Measurements from ENCODE around the gene PSMC5. TPM values are rescaled to one million over a fixed set of nuclear protein-coding genes. Genes with fewer than 3 reads are reported as not detected.
A peak's percentile ranks its signal among the peaks of the same experiment; 100 is the strongest.
"Not testable (repeated sequence)": the region's sequence is repeated elsewhere in the genome, so short reads cannot be mapped to it uniquely, and the experiment has no call there.

The PSMC5 gene
- total RNA-seq, 1 donor from 2014 or later = 133 TPM

GRCh38 chr17:63841350-63842172, 14.3 kb downstream of the PSMC5 start:
- peak; percentile 69 for DNase-seq
- peaks cover 18% of the 10 kb centered on the region for H3K9me3 Mint-ChIP-seq (ENCODE audit: unreplicated experiment)
- peak overlapping the region; percentile 92 for H3K27ac Mint-ChIP-seq (ENCODE audit: unreplicated experiment)
- no peaks in the 10 kb centered on the region for H3K36me3 Mint-ChIP-seq (ENCODE audit: unreplicated experiment)
- TF ChIP-seq, protein P1, sequence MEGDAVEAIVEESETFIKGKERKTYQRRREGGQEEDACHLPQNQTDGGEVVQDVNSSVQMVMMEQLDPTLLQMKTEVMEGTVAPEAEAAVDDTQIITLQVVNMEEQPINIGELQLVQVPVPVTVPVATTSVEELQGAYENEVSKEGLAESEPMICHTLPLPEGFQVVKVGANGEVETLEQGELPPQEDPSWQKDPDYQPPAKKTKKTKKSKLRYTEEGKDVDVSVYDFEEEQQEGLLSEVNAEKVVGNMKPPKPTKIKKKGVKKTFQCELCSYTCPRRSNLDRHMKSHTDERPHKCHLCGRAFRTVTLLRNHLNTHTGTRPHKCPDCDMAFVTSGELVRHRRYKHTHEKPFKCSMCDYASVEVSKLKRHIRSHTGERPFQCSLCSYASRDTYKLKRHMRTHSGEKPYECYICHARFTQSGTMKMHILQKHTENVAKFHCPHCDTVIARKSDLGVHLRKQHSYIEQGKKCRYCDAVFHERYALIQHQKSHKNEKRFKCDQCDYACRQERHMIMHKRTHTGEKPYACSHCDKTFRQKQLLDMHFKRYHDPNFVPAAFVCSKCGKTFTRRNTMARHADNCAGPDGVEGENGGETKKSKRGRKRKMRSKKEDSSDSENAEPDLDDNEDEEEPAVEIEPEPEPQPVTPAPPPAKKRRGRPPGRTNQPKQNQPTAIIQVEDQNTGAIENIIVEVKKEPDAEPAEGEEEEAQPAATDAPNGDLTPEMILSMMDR (IDR thresholded peaks at IDR 0.05; ENCODE audit: partially characterized antibody, unreplicated experiment) = no peak
- H3K27me3 Mint-ChIP-seq (ENCODE audit: unreplicated experiment) = peaks cover 17% of the 10 kb centered on the region
- peak overlapping the region; percentile 95 for H3K4me3 Mint-ChIP-seq (ENCODE audit: unreplicated experiment)
- H3K4me1 Mint-ChIP-seq (ENCODE audit: low read depth, unreplicated experiment) = peaks cover 12% of the 10 kb centered on the region

DNA sequence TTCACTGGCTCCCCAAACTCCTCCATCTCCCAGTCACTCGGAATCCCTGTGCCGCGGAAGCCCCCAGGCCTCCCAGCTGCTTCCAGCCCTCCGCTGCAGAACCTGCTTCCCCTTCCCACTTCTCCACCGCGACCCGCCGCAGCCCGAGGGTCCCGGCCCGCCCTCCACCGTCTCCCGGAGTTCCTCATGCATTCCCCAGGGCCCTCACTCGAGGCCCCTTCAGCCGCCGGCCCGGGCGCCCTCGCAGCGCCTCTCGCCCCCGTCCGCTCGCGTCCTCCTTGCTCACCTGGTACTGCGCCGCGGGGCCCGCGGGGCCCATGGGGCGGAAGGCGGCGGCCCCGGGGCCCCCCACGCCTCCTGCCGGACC, 14.9 kb downstream of the PSMC5 start:
- peaks cover 16% of the 10 kb centered on the region for H3K27me3 Mint-ChIP-seq (ENCODE audit: unreplicated experiment)
- H3K27ac Mint-ChIP-seq (ENCODE audit: unreplicated experiment) = peak overlapping the region; percentile 92
- peak overlapping the region; percentile 95 for H3K4me3 Mint-ChIP-seq (ENCODE audit: unreplicated experiment)
- peak; percentile 48 for DNase-seq
- peaks cover 12% of the 10 kb centered on the region for H3K4me1 Mint-ChIP-seq (ENCODE audit: low read depth, unreplicated experiment)
- H3K36me3 Mint-ChIP-seq (ENCODE audit: unreplicated experiment) = no peaks in the 10 kb centered on the region
- TF ChIP-seq, protein P1 (IDR thresholded peaks at IDR 0.05; ENCODE audit: partially characterized antibody, unreplicated experiment) = no peak
- H3K9me3 Mint-ChIP-seq (ENCODE audit: unreplicated experiment) = peaks cover 18% of the 10 kb centered on the region

DNA sequence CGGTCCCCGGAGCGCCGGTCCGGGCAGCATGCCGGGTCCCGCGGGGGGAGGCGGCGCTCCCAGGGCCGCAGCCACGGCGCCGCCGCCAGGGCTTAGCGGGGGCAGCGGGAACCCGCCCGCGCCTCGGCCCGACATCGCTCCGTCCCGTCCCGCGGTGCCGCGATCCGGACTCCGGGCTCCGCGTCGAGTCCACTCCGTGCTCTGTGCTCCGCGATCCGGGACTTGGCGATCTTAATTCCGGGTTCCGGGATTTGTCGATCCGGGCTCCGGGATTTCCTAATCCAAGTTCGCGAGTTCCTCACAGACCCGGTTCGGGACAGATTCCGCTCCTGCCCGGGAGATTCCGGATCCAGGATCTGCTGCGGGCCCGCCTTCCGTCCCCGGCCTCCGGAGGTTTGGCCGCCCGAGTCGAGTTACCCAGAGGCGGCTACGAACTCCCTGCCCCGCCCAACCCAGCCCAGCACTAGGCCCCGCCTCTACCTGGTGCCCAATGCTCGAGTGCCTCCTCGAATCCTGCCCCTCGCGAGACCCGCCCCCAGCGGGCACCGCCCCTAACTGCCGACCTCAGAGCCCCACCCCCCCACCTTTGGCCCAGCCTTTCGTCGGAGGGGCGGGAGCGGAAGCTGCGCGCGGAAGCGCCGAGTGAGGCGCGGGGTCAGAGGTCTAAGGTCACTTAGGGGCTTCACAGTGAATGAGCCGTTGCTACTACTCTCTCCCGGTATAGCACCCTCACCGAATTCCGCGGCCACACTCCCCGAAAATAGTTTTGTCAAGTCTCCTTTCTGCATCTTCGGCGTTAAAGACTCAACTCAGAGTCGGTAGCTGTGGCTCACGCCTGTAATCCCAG, 15.5 kb downstream of the PSMC5 start, which contains the start of gene SMARCD2:
SMARCD2 (minus strand) TSS at position 146 of the 847 bp plus-strand sequence; CDS start at position 135, 11 bp downstream.
- DNase-seq = peak; percentile 99
- Mint-ChIP-seq H3K27ac (ENCODE audit: unreplicated experiment) (peak within 1 kb of the TSS; percentile 92), H3K27me3 (ENCODE audit: unreplicated experiment) (peaks cover 18% of the 10 kb centered on the region), H3K4me1 (ENCODE audit: low read depth, unreplicated experiment) (peaks cover 12% of the 10 kb centered on the region), H3K4me3 (ENCODE audit: unreplicated experiment) (peak within 1 kb of the TSS; percentile 95), H3K9me3 (ENCODE audit: unreplicated experiment) (peaks cover 18% of the 10 kb centered on the region), H3K36me3 (ENCODE audit: unreplicated experiment) (peaks cover 1% of the 10 kb centered on the region)
- TF ChIP-seq, protein P1 (IDR thresholded peaks at IDR 0.05; ENCODE audit: partially characterized antibody, unreplicated experiment) = no peak

DNA sequence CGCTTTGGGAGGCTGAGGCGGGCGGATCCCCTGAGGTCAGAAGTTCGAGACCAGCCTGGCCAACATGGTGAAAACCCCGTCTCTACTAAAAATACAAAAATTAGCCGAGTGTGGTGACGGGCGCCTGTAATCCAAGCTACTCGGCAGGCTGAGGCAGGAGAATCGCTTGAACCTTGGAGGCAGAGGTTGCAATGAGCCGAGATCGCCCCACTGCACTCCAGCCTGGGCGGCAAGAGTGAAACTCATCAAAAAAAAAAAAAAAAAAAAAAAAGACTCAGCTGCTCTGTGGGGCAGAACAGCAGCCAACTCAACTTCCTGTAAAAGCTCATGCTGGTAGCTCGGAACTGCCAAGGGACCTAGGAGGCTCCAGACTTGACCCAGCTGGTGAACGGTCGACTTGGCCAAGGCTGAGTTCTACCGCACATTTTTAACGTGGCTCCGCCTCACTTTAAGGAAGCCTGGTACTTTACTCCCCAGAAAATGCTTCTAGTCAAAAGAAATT, 16.2 kb downstream of the PSMC5 start:
- H3K36me3 Mint-ChIP-seq (ENCODE audit: unreplicated experiment); H3K27ac Mint-ChIP-seq (ENCODE audit: unreplicated experiment); DNase-seq: not testable (repeated sequence)
- H3K27me3 Mint-ChIP-seq (ENCODE audit: unreplicated experiment) = peaks cover 23% of the 10 kb centered on the region
- H3K4me1 Mint-ChIP-seq (ENCODE audit: low read depth, unreplicated experiment) = peaks cover 12% of the 10 kb centered on the region
- peak overlapping the region; percentile 83 for H3K4me3 Mint-ChIP-seq (ENCODE audit: unreplicated experiment)
- peaks cover 18% of the 10 kb centered on the region for H3K9me3 Mint-ChIP-seq (ENCODE audit: unreplicated experiment)

DNA sequence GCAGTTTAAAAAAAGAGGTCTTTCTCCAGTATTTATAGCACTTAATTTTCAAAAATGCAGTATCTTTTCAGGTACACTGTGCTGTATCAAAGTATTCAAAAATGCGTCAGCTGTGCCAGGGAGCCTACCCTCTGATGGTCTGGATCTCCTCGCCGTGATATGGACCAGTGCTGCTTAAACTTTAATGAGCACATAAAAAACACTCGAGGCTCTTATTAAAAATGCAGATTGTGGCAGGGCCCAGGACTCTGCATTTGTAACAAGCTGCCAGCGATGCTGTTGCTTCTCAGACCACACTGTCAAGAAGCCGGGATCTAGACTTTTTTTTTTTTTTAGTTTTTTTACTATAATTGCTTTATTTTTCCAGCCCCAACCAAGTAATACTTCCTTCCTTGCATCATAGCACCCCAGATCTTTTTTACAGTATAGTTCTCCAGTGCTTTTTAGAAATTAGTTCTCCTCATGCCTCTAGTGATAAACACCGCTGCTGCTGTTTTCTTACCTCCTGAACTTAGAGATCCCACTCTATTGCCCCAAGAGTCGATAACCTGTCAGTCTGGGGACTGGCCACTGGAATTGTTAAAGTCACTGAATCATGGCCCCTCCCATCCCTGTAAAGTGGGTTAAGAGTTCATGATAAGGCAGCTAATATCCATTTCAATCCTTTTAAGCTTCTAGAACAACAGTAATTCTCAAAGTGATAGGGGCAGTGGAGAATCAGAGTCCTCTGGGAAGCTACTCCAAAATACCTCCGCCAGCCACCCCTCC, 16.9 kb downstream of the PSMC5 start:
- Mint-ChIP-seq H3K9me3 (ENCODE audit: unreplicated experiment) (peaks cover 23% of the 10 kb centered on the region), H3K27ac (ENCODE audit: unreplicated experiment) (no peak overlapping the region), H3K36me3 (ENCODE audit: unreplicated experiment) (peaks cover 7% of the 10 kb centered on the region)

More for the DNA sequence above, 16.9 kb downstream of the PSMC5 start:
- H3K4me3 Mint-ChIP-seq (ENCODE audit: unreplicated experiment) = peak overlapping the region; percentile 83
- peaks cover 26% of the 10 kb centered on the region for H3K27me3 Mint-ChIP-seq (ENCODE audit: unreplicated experiment)
- TF ChIP-seq, protein P1 (IDR thresholded peaks at IDR 0.05; ENCODE audit: partially characterized antibody, unreplicated experiment) = no peak
- no peak for DNase-seq
- H3K4me1 Mint-ChIP-seq (ENCODE audit: low read depth, unreplicated experiment) = peaks cover 10% of the 10 kb centered on the region
